GM10248 (cell line): ENCODE data around the gene TTC32.
"Not testable (repeated sequence)": the region's sequence is repeated elsewhere in the genome, so short reads cannot be mapped to it uniquely, and the experiment has no call there.

ENCODE experiments used
- CTCF ChIA-PET: fragments of 300-600 bp; sonication (Branson Sonifier 250); formaldehyde crosslinking; extraction: SDS; loops from one replicate; lab custom pipeline; 2021; ENCODE audit warnings: antibody characterized with exemption; lab: Yijun Ruan, JAX
- POLR2A ChIA-PET: fragments of 350-650 bp; sonication (Branson Sonifier 250); formaldehyde crosslinking; extraction: SDS; loops from one replicate; lab custom pipeline; 2020; ENCODE audit warnings: antibody characterized with exemption; lab: Yijun Ruan, JAX
- DNase-seq: peaks from one replicate; pipeline ENCODE4 v3.0.0; 2012; ENCODE audit errors: extremely low spot score
- TF ChIP-seq, protein P1 (sequence below): IDR thresholded peaks from 2 replicates; pipeline ENCODE4 v1.5.1; 2012; ENCODE audit warnings: mild to moderate bottlenecking, low read depth; ENCODE audit errors: extremely low read depth, missing control alignments, control extremely low read depth

Gene TTC32

DNA sequence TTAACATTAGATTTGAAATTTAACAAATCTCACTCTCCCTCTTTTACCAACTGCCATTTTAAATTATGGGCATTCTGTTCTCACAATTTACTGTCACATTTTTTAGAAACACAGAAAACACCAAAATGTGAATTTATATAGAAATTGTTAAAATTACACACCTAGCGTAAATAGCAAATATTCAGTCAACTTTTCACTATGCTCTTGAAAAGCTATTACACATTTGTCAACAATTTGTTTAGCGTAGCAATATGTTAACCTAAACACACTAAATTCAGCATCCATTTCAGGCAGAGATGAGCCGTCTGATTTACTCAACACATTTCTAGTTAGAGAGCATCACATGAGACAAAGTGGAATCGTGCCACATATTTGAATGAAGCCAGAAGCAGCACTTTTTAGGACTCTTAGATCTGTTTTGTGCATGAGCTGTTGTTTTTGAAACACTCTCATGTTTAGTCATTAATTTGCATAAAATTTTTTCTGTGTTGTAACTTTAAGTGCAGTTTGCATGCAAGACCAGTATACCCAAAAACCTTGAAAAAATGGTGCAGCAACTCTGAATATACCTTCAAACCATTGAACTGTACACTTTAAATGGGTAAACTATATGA lies 8.2 kb downstream of the TTC32 start:
- CTCF ChIA-PET, result interaction anchor here (1.3 kb wide), 1 partner anchor 15 kb away, joined by 3 read pairs; no protein-coding TSS in a partner anchor
- TF ChIP-seq, protein P1, sequence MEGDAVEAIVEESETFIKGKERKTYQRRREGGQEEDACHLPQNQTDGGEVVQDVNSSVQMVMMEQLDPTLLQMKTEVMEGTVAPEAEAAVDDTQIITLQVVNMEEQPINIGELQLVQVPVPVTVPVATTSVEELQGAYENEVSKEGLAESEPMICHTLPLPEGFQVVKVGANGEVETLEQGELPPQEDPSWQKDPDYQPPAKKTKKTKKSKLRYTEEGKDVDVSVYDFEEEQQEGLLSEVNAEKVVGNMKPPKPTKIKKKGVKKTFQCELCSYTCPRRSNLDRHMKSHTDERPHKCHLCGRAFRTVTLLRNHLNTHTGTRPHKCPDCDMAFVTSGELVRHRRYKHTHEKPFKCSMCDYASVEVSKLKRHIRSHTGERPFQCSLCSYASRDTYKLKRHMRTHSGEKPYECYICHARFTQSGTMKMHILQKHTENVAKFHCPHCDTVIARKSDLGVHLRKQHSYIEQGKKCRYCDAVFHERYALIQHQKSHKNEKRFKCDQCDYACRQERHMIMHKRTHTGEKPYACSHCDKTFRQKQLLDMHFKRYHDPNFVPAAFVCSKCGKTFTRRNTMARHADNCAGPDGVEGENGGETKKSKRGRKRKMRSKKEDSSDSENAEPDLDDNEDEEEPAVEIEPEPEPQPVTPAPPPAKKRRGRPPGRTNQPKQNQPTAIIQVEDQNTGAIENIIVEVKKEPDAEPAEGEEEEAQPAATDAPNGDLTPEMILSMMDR, result no peak
- POLR2A ChIA-PET, result no interaction called here
- peak; percentile 44 for DNase-seq

DNA sequence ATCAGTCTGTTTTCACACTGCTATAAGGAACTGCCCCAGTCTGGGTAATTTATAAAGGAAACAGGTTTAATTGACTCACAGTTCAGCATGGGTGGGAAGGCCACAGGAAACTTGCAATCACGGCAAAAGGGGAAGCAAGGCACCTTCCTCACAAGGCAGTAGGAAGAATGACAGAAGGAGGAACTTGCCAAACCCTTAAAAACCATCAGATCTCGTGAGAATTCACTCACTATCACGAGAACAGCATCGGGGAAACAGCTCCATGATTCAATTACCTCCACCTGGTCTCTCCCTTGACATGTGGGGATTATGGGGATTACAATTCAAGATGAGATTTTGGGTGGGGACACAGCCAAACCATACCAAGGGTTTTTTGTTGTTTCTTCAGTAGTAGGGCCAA lies 9.8 kb downstream of the TTC32 start:
- POLR2A ChIA-PET, result interaction anchor here (0.7 kb wide), 1 partner anchor 160 kb away, joined by 3 read pairs; the partner anchor contains the start of gene LAPTM4A
- CTCF ChIA-PET, result interaction anchor here (1.5 kb wide), 1 partner anchor 29 kb away, joined by 3 read pairs; no protein-coding TSS in a partner anchor
- not testable (repeated sequence) for DNase-seq

DNA sequence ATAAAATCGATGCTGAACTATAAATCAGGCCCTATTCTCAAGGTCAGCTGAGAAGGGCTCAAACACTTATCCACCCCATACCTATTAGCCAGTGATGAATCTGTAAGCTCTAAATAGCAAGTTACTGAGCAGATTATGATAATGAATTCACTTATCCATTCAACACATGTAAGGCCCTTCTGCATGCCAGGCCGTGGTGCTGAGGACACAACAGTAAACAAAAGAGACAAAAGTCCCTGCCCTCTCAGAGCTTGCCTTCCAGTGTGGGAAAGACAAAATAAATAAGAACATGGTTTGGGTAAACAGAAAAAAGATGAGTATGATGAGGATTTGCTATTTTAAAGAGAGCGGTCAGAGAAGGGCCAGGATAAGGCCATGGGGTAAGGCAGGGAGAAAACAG lies 11.7 kb downstream of the TTC32 start:
- CTCF ChIA-PET, result interaction anchor here (1.8 kb wide), 1 partner anchor 9 kb away, joined by 5 read pairs; no protein-coding TSS in a partner anchor

DNA sequence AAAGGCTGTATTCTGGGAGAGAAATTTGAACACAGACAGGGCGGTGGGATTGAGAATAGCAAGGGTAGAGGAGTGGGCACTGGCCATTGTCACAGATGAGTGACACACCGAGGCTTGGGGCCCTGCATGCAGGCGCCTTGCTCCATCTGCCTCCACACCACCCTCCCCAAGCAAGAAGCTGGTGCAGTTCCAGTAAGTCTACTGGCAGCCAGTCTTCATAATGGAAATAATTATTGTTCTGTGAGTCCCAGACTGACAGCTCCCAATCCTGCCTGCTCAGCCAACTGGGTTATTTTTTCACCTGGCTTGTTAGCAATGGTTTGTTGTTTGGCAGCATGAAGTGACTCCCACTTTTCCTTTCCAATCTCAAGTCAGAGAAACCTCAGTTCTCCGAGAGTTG lies 13.0 kb downstream of the TTC32 start:
- TF ChIP-seq, protein P1, result no peak
- CTCF ChIA-PET, result interaction anchor here (0.9 to 1.8 kb wide), 3 partner anchors 7 to 127 kb away, joined by 3 to 5 read pairs (median 3); no protein-coding TSS in a partner anchor
- no peak for DNase-seq
- POLR2A ChIA-PET, result interaction anchor here (0.6 kb wide), 1 partner anchor 127 kb away, joined by 12 read pairs; no protein-coding TSS in a partner anchor

More for the DNA sequence above, 11.7 kb downstream of the TTC32 start:
- POLR2A ChIA-PET, result no interaction called here
- TF ChIP-seq, protein P1, result no peak
- no peak for DNase-seq

DNA sequence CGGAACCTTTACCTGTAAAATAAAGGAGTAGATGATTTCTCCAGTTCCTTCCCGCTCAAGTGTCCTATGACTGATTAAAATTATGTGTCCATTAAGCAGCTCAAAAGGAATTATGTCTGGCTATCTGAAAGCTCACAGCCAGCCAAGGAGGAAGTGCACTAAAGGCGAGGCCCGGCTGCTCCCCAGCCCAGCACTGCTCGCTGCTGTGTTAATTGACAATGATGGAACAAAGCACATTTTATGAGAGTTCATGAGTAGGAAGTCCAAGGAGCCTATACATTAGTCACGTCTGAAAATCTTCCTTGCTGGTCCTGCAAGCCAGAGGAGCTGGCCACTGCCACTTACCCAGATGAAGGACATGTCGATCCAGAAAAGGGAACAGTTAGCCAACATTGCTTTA lies 14.3 kb downstream of the TTC32 start:
- TF ChIP-seq, protein P1, result no peak
- peak; percentile 5 for DNase-seq
- POLR2A ChIA-PET, result no interaction called here
- CTCF ChIA-PET, result no interaction called here

DNA sequence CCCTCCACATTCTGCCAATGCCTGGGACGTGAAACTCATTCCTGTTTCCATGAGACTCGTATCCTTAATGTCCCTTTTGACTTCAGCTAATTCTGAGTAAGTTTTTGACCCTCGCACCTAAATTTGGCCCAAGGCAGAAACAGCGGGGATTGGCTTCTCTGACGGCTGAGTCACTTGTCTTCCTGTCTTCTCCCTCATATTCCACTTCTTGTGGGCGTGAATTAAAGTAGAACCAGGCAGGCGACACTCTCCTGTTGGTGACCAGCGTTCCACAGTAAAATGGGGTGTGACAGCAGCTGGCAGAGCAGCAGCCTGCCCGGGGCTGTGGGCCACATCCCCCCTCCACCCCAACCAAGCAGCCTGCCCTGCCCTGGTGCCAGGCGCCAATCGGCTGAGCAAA lies 15.5 kb downstream of the TTC32 start:
- DNase-seq, result no peak
- TF ChIP-seq, protein P1, result no peak
- POLR2A ChIA-PET, result interaction anchor here (0.6 kb wide), 1 partner anchor 765 kb away, joined by 3 read pairs; the partner anchor contains the start of gene HS1BP3
- CTCF ChIA-PET, result interaction anchor here (0.7 to 1.6 kb wide), 4 partner anchors 12 to 61 kb away, joined by 3 to 7 read pairs (median 3); no protein-coding TSS in a partner anchor

DNA sequence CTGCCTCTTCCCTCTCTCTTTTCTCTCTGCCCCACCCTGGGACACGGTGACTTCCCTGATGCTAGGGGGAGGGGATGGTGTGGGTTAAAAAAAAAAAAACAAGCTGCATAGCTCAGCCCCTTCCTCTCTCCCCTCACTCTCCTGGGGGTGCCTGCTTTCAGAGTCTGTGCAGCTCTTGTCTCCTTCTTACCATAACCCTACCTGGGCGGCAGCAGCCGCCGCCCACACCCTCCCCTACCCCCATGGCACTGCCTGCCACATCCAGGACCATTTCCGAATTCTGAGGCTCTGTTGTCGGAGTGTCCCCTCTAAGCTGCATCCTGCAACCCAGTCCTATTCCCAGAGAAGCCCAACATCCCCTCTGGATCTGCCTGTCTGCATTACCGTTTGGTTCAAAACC lies 16.0 kb downstream of the TTC32 start:
- DNase-seq, result no peak
- CTCF ChIA-PET, result interaction anchor here (0.7 to 1.6 kb wide), 5 partner anchors 11 to 61 kb away, joined by 3 to 7 read pairs (median 3); no protein-coding TSS in a partner anchor
- POLR2A ChIA-PET, result interaction anchor here (0.6 kb wide), 1 partner anchor 765 kb away, joined by 3 read pairs; the partner anchor contains the start of gene HS1BP3
- TF ChIP-seq, protein P1, result no peak
